GM23338 (cell line): ENCODE measurements around the gene GPC5. TPM values are rescaled to one million over a fixed set of nuclear protein-coding genes. Genes with fewer than 3 reads are reported as not detected.

Experiments
- ATAC-seq: fragments of 200-7000 bp; cut with Tn5 transposase; 3 replicates; pipeline ENCODE4 v1.9.1; 2020
- DNase-seq: peaks from one replicate; pipeline ENCODE4 v3.0.0-alpha.2; 2015; ENCODE audit warnings: low spot score
- H2AFZ ChIP-seq: fragments of 200-600 bp; sonication (generic); 2 replicates; pipeline ENCODE4 v1.8.0; 2016; ENCODE audit warnings: antibody characterized with exemption, mild to moderate bottlenecking, moderate library complexity
- H3F3A ChIP-seq: fragments of 200-600 bp; sonication (generic); replicated peaks from 2 replicates; pipeline ENCODE4 v1.8.0; 2017; ENCODE audit warnings: antibody characterized with exemption, mixed run types, low read depth
- H3K27ac ChIP-seq: fragments of 200-600 bp; sonication (generic); 2 replicates; pipeline ENCODE4 v1.6.1; 2016; ENCODE audit warnings: low read depth
- H3K27me3 ChIP-seq: fragments of 200-600 bp; sonication (generic); 2 replicates; pipeline ENCODE4 v1.8.0; 2016; ENCODE audit warnings: mild to moderate bottlenecking, mixed run types, moderate library complexity; ENCODE audit not compliant: insufficient read depth
- H3K36me3 ChIP-seq: fragments of 200-600 bp; sonication (generic); 2 replicates; pipeline ENCODE4 v1.8.0; 2016; ENCODE audit warnings: mild to moderate bottlenecking; ENCODE audit not compliant: insufficient read depth
- H3K4me1 ChIP-seq: fragments of 200-600 bp; sonication (generic); 2 replicates; pipeline ENCODE4 v1.8.0; 2016; ENCODE audit warnings: mild to moderate bottlenecking, moderate library complexity; ENCODE audit not compliant: insufficient read depth
- H3K4me2 ChIP-seq: fragments of 200-600 bp; sonication (generic); 2 replicates; pipeline ENCODE4 v1.7.1; 2017; ENCODE audit warnings: mixed run types
- H3K4me3 ChIP-seq: fragments of 200-600 bp; sonication (generic); 2 replicates; pipeline ENCODE4 v1.6.1; 2016; ENCODE audit warnings: mixed run types
- H3K79me2 ChIP-seq: fragments of 200-600 bp; sonication (generic); replicated peaks from 2 replicates; pipeline ENCODE4 v1.8.0; 2017; ENCODE audit warnings: mild to moderate bottlenecking; ENCODE audit not compliant: insufficient read depth
- H3K9me2 ChIP-seq: fragments of 200-600 bp; sonication (generic); 2 replicates; pipeline ENCODE4 v1.8.0; 2017; ENCODE audit not compliant: insufficient read depth
- H4K20me1 ChIP-seq: fragments of 200-600 bp; sonication (generic); replicated peaks from 2 replicates; pipeline ENCODE4 v1.8.0; 2017; ENCODE audit warnings: mild to moderate bottlenecking; ENCODE audit not compliant: insufficient read depth
- H3K27ac Mint-ChIP-seq: 2 replicates; pipeline ENCODE4 v1.8.0; 2020; ENCODE audit warnings: inconsistent platforms, mild to moderate bottlenecking, moderate library complexity, mixed read lengths
- H3K27me3 Mint-ChIP-seq: 3 replicates; pipeline ENCODE4 v1.8.0; 2022; ENCODE audit warnings: low read depth, mild to moderate bottlenecking, moderate library complexity, mixed read lengths, inconsistent platforms; ENCODE audit not compliant: insufficient read depth, poor library complexity
- H3K36me3 Mint-ChIP-seq: 3 replicates; pipeline ENCODE4 v1.8.0; 2021; ENCODE audit warnings: low read depth, mild to moderate bottlenecking, inconsistent platforms, moderate library complexity, mixed read lengths
- H3K4me1 Mint-ChIP-seq: 3 replicates; pipeline ENCODE4 v1.8.0; 2020; ENCODE audit warnings: mild to moderate bottlenecking, inconsistent platforms, mixed read lengths
- H3K4me3 Mint-ChIP-seq: 3 replicates; pipeline ENCODE4 v1.8.0; 2021; ENCODE audit warnings: moderate library complexity, mild to moderate bottlenecking, inconsistent platforms, mixed read lengths
- H3K9me3 Mint-ChIP-seq: 3 replicates; pipeline ENCODE4 v1.8.0; 2020; ENCODE audit warnings: moderate library complexity, mild to moderate bottlenecking, inconsistent platforms, mixed read lengths
- CREB1 ChIP-seq: fragments of 250-450 bp; sonication (Bioruptor Pico); IDR thresholded peaks from 2 replicates; pipeline ENCODE4 v1.5.0; 2020; ENCODE audit warnings: low read depth, mild to moderate bottlenecking, moderate library complexity
- CTCF ChIP-seq, 2 experiments: fragments of 200-600 bp in 1 of 2; sonication (generic) in 1 of 2; conservative IDR thresholded peaks; 2 replicates each; pipeline versions ENCODE4 v1.5.1 to v1.6.1; 2016 to 2017; ENCODE audit warnings: antibody characterized with exemption in 2 of 2, low read depth in 2 of 2, mild to moderate bottlenecking in 2 of 2, moderate library complexity in 1 of 2
- EZH2 ChIP-seq: fragments of 200-600 bp; sonication (generic); IDR thresholded peaks from one replicate; pipeline ENCODE4 v1.8.0; 2017; ENCODE audit warnings: antibody characterized with exemption, mild to moderate bottlenecking, low read depth; ENCODE audit not compliant: unreplicated experiment
- EZH2phosphoT487 ChIP-seq: fragments of 200-600 bp; sonication (generic); IDR thresholded peaks from one replicate; pipeline ENCODE4 v1.8.1; 2018; ENCODE audit warnings: antibody characterized with exemption; ENCODE audit not compliant: unreplicated experiment
- JUNB ChIP-seq: IDR thresholded peaks from one replicate; pipeline ENCODE4 v1.6.1; 2016; ENCODE audit warnings: antibody characterized with exemption; ENCODE audit not compliant: unreplicated experiment
- NANOG ChIP-seq: IDR thresholded peaks from 2 replicates; pipeline ENCODE4 v1.6.1; 2016; ENCODE audit warnings: antibody characterized with exemption, borderline replicate concordance
- POLR2AphosphoS5 ChIP-seq: IDR thresholded peaks from 2 replicates; pipeline ENCODE4 v1.6.1; 2016; ENCODE audit warnings: antibody characterized with exemption, low read depth
- REST ChIP-seq: IDR thresholded peaks from one replicate; pipeline ENCODE4 v1.6.1; 2018; ENCODE audit warnings: antibody characterized with exemption; ENCODE audit not compliant: unreplicated experiment
- STAT1 ChIP-seq: IDR thresholded peaks from one replicate; pipeline ENCODE4 v1.6.1; 2016; ENCODE audit warnings: antibody characterized with exemption; ENCODE audit not compliant: unreplicated experiment
- ZNF114 ChIP-seq: fragments of 250-450 bp; sonication (Bioruptor Pico); IDR thresholded peaks from 2 replicates; pipeline ENCODE4 v1.5.0; 2020; ENCODE audit warnings: mild to moderate bottlenecking, moderate library complexity
- ZNF331 ChIP-seq: fragments of 250-450 bp; sonication (Bioruptor Pico); IDR thresholded peaks from 2 replicates; pipeline ENCODE4 v1.5.0; 2020; ENCODE audit warnings: low read depth, mild to moderate bottlenecking, moderate library complexity
- ZNF462 ChIP-seq: fragments of 250-450 bp; sonication (Bioruptor Pico); IDR thresholded peaks from 2 replicates; pipeline ENCODE4 v1.5.0; 2020; ENCODE audit warnings: mild to moderate bottlenecking, moderate library complexity
- polyA plus RNA-seq: library from polyadenylated mRNA; unstranded; fragments of >200 nt; fragmentation: Nextera tagmentation; extraction: Ambion mirVana; gene quantifications from 2 replicates; pipeline ENCODE4 v1.2.1, GENCODE V29; 2016
- total RNA-seq: library from RNA; depleted of rRNA; stranded (reverse); fragments of >200 nt; shearing (Covaris generic); gene quantifications from 2 replicates; pipeline ENCODE4 v1.2.3, GENCODE V29; 2014
- TF ChIP-seq, protein P1 (sequence below): IDR thresholded peaks from 2 replicates; pipeline ENCODE4 v1.6.1; 2016; ENCODE audit warnings: antibody characterized with exemption

The GPC5 gene
- total and polyA plus RNA-seq, 2 experiments from 2014 or later, result 0.95 to 1.1 TPM

DNA sequence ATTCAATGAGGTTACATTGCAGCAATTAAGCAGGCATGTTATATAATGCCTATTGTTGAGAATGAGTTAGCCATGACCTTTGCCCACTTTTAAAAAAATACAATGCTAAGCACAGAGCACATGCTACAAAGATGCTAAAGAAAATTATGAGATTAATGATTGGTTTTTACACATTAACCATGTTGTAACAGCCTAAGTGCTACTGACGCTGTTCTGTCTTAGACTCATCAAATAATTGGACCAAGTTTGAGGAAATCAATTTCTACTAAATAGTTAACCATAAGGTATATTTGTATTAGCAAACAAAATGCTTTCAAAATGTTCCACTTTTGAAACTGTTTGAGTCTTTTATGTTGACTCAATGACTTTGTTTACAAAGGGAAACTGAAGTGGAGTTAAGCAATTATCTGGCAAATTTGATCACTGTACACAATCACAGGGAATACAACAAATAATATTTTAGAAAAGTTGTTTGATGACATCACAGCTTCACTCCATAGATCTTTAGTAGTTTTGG lies 36.6 kb upstream of the GPC5 start:
- Histone ChIP-seq H3F3A (peaks cover 12% of the 10 kb centered on the region; the same call in 1 of the 2 replicates), H3K4me3 (no peak overlapping the region), H3K79me2 (no peaks in the 10 kb centered on the region), H2AFZ (no peak overlapping the region), H3K36me3 (0 out of 2 replicates have a peak, but pooled peaks cover under 1% of the 10 kb centered on the region), H4K20me1 (peaks cover 15% of the 10 kb centered on the region), H3K4me1 (no peaks in the 10 kb centered on the region; the same call in 1 of the 2 replicates), H3K27ac (no peak overlapping the region), H3K4me2 (no peak overlapping the region), H3K9me2 (no peaks in the 10 kb centered on the region), H3K27me3 (no peaks in the 10 kb centered on the region)
- H3K9me3 Mint-ChIP-seq, result no peaks in the 10 kb centered on the region; the same call in 2 of the 3 replicates
- H3K4me1 Mint-ChIP-seq, result peaks cover 6% of the 10 kb centered on the region; the same call in 2 of the 3 replicates
- DNase-seq (no peak), ATAC-seq (no peak)
- H3K36me3 Mint-ChIP-seq, result peaks cover 22% of the 10 kb centered on the region; the same call in 2 of the 3 replicates
- TF ChIP-seq, protein P1, sequence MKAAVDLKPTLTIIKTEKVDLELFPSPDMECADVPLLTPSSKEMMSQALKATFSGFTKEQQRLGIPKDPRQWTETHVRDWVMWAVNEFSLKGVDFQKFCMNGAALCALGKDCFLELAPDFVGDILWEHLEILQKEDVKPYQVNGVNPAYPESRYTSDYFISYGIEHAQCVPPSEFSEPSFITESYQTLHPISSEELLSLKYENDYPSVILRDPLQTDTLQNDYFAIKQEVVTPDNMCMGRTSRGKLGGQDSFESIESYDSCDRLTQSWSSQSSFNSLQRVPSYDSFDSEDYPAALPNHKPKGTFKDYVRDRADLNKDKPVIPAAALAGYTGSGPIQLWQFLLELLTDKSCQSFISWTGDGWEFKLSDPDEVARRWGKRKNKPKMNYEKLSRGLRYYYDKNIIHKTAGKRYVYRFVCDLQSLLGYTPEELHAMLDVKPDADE, result no peak
- no peak for TF ChIP-seq CREB1 (CRISPR knock-in tag)
- no peak for TF ChIP-seq ZNF462 (CRISPR knock-in tag)
- no peak for TF ChIP-seq ZNF114 (CRISPR knock-in tag)
- TF ChIP-seq JUNB, result no peak
- no peak for TF ChIP-seq EZH2phosphoT487
- no peak for TF ChIP-seq ZNF331
- no peak for TF ChIP-seq EZH2
- no peak for TF ChIP-seq CTCF (conservative IDR thresholded peaks at IDR 0.05; ENCODE audit: low read depth in 2 of 2)
- no peak for TF ChIP-seq REST
- no peak for TF ChIP-seq POLR2AphosphoS5
- TF ChIP-seq STAT1, result no peak
- no peak for TF ChIP-seq NANOG
- peaks cover 6% of the 10 kb centered on the region for H3K27me3 Mint-ChIP-seq
- H3K4me3 Mint-ChIP-seq, result no peak overlapping the region
- H3K27ac Mint-ChIP-seq, result no peak overlapping the region
